Fibroblast of pulmonary artery (primary cell): ENCODE results near the gene SLF1.
"Not testable (repeated sequence)": the region's sequence is repeated elsewhere in the genome, so short reads cannot be mapped to it uniquely, and the experiment has no call there.

Source experiments
- DNase-seq: peaks from one replicate; pipeline ENCODE4 v3.0.0-alpha.2; 2010; ENCODE audit warnings: low read depth
- H3K4me3 ChIP-seq: replicated peaks from 2 replicates; pipeline ENCODE4 v1.5.1; 2011; ENCODE audit warnings: low read depth, mild to moderate bottlenecking, control low read depth, low read length, moderate library complexity
- TF ChIP-seq, protein P1 (sequence below): IDR thresholded peaks from 2 replicates; pipeline ENCODE4 v1.5.1; 2011; ENCODE audit warnings: mild to moderate bottlenecking, control low read depth, low read length, inconsistent platforms; ENCODE audit errors: missing control alignments

SLF1 gene

GRCh38 chr5:94618493-94619328 is at the start of gene SLF1, which contains the start of gene KIAA0825:
SLF1 (plus strand) TSS chr5:94618669; CDS start chr5:94628811, 10,142 bp downstream.
KIAA0825 (minus strand) TSS chr5:94618604; CDS start chr5:94537126, 81,478 bp downstream.
- TF ChIP-seq, protein P1, sequence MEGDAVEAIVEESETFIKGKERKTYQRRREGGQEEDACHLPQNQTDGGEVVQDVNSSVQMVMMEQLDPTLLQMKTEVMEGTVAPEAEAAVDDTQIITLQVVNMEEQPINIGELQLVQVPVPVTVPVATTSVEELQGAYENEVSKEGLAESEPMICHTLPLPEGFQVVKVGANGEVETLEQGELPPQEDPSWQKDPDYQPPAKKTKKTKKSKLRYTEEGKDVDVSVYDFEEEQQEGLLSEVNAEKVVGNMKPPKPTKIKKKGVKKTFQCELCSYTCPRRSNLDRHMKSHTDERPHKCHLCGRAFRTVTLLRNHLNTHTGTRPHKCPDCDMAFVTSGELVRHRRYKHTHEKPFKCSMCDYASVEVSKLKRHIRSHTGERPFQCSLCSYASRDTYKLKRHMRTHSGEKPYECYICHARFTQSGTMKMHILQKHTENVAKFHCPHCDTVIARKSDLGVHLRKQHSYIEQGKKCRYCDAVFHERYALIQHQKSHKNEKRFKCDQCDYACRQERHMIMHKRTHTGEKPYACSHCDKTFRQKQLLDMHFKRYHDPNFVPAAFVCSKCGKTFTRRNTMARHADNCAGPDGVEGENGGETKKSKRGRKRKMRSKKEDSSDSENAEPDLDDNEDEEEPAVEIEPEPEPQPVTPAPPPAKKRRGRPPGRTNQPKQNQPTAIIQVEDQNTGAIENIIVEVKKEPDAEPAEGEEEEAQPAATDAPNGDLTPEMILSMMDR = no peak
- peak; percentile 89 for DNase-seq
- peak within 1 kb of the TSS; percentile 80 for H3K4me3 ChIP-seq

- TF ChIP-seq, protein P1 = no peak
- H3K4me3 ChIP-seq = no peak overlapping the region
- no peak for DNase-seq
These were observed 47.1 kb upstream of the SLF1 start for GRCh38 chr5:94571415-94571814.

DNA sequence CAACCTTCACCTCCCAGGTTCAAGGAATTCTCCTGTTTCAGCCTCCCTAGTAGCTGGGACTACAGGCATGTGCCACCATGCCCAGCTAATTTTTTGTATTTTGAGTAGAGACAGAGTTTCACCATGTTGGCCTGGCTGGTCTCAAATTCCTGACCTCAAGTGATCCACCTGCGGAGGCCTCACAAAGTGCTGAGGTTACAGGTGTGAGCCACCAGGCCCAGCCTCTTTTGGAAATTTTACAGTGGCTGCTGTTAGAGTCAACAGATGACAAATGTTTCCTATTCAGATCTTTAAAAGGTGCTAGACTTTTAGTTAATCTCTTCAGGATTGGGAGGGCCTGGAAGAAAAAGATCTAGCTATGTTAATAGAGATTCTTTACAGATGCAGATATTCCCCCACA is 45.1 kb upstream of the SLF1 start:
- H3K4me3 ChIP-seq, DNase-seq: not testable (repeated sequence)

GRCh38 chr5:94575196-94575595 is 43.3 kb upstream of the SLF1 start:
- H3K4me3 ChIP-seq = no peak overlapping the region

GRCh38 chr5:94577466-94578245 is 40.8 kb upstream of the SLF1 start:
- DNase-seq = no peak
- TF ChIP-seq, protein P1 = no peak
- H3K4me3 ChIP-seq = no peak overlapping the region

More at GRCh38 chr5:94575196-94575595, 43.3 kb upstream of the SLF1 start:
- TF ChIP-seq, protein P1 = no peak
- DNase-seq = no peak

GRCh38 chr5:94595281-94595840 is 23.1 kb upstream of the SLF1 start:
- H3K4me3 ChIP-seq = no peak overlapping the region
- TF ChIP-seq, protein P1 = no peak
- DNase-seq = no peak

DNA sequence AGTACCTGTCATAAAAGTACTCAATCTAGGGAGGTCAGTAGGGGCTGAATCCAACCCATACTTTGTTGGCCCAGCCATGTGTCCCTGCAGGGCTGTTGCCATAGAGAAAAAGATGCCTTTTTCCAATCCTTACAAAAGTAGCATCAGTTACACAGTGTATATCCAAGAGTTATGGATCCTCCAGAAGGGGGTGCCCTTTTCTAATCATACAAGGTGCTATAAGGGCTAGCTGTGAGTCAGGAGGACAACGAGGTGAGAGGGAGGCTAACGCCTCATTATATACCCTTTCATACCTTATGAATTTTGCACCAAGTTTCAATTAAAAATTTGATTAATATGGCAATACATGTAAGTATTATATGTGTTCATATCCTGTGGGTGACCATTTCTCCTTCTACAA is 4.9 kb upstream of the SLF1 start:
- no peak overlapping the region for H3K4me3 ChIP-seq
- DNase-seq = peak; percentile 30
- TF ChIP-seq, protein P1 = peak; percentile 29
